ENCODE data around the gene RNF141. TPM values are rescaled to one million over a fixed set of nuclear protein-coding genes. Genes with fewer than 3 reads are reported as not detected.
A peak's percentile ranks its signal among the peaks of the same experiment; 100 is the strongest.

Gene RNF141
- total and polyA plus RNA-seq, 2 of the 13 experiments (the other 11 are each of a cell fraction or from before 2014, with no cell fraction given), result 9.3 to 22.4 TPM

- no peak for TF ChIP-seq HNF1A (IDR thresholded peaks at IDR 0.05; ENCODE audit: low read depth)
- TF ChIP-seq HNF1A (CRISPR knock-in tag; IDR thresholded peaks at IDR 0.05; ENCODE audit: borderline replicate concordance), result peak; percentile 26; the same call in 1 of the 2 replicates
- peak; percentile 95 for TF ChIP-seq HOXA3 (CRISPR knock-in tag; IDR thresholded peaks at IDR 0.05)
- no peak for TF ChIP-seq THYN1 (CRISPR knock-in tag; IDR thresholded peaks at IDR 0.05; ENCODE audit: borderline replicate concordance, low read depth)
- TF ChIP-seq MBNL3 (CRISPR knock-in tag; conservative IDR thresholded peaks at IDR 0.05), result no peak
- TF ChIP-seq ZNF614 (CRISPR knock-in tag; IDR thresholded peaks at IDR 0.05; ENCODE audit: borderline replicate concordance), result peak; percentile 86; the same call in 1 of the 2 replicates
- TF ChIP-seq CAMTA2 (CRISPR knock-in tag; IDR thresholded peaks at IDR 0.05; ENCODE audit: borderline replicate concordance), result no peak
- no peak for TF ChIP-seq ZNF83 (CRISPR knock-in tag; IDR thresholded peaks at IDR 0.05; ENCODE audit: borderline replicate concordance)
- TF ChIP-seq ZNF790 (CRISPR knock-in tag; IDR thresholded peaks at IDR 0.05; ENCODE audit: borderline replicate concordance), result peak; percentile 47; the same call in 1 of the 2 replicates
- no peak for TF ChIP-seq ZNF12 (CRISPR knock-in tag; IDR thresholded peaks at IDR 0.05)
- peak; percentile 80; the same call in 1 of the 2 replicates for TF ChIP-seq HOXA5 (CRISPR knock-in tag; IDR thresholded peaks at IDR 0.05)
- TF ChIP-seq ZNF563 (CRISPR knock-in tag; IDR thresholded peaks at IDR 0.05), result no peak; the same call in 1 of the 2 replicates
- TF ChIP-seq JARID2 (CRISPR knock-in tag; IDR thresholded peaks at IDR 0.05; ENCODE audit: insufficient replicate concordance), result no peak
- no peak; the same call in none of the 2 replicates for TF ChIP-seq ZSCAN20 (CRISPR knock-in tag; IDR thresholded peaks at IDR 0.05; ENCODE audit: borderline replicate concordance)
- TF ChIP-seq ZNF512B (CRISPR knock-in tag; IDR thresholded peaks at IDR 0.05; ENCODE audit: borderline replicate concordance), result peak; percentile 58; the same call in 1 of the 2 replicates
- 0 out of 2 replicates have a peak, but pooled peaks have one; percentile 30 for TF ChIP-seq ZNF337 (CRISPR knock-in tag; IDR thresholded peaks at IDR 0.05; ENCODE audit: borderline replicate concordance, low read depth)
- TF ChIP-seq ZNF780A (CRISPR knock-in tag; IDR thresholded peaks at IDR 0.05), result no peak
- 0 out of 2 replicates have a peak, but pooled peaks have one; percentile 24 for TF ChIP-seq ZNF292 (CRISPR knock-in tag; IDR thresholded peaks at IDR 0.05; ENCODE audit: borderline replicate concordance, low read depth)
- TF ChIP-seq ZNF101 (CRISPR knock-in tag; IDR thresholded peaks at IDR 0.05; ENCODE audit: borderline replicate concordance, low read depth), result no peak
- TF ChIP-seq LBX2 (CRISPR knock-in tag; IDR thresholded peaks at IDR 0.05; ENCODE audit: borderline replicate concordance), result no peak
- TF ChIP-seq ZNF124 (CRISPR knock-in tag; IDR thresholded peaks at IDR 0.05), result peak; percentile 54; the same call in 1 of the 2 replicates
- peak; percentile 92 for TF ChIP-seq CREM (IDR thresholded peaks at IDR 0.05)
- TF ChIP-seq CREM (CRISPR knock-in tag; IDR thresholded peaks at IDR 0.05), result peak; percentile 87
These were observed at the start of gene RNF141 (continued) for GRCh38 chr11:10540915-10541560.
